Activated T-cell treated with anti-CD3 and anti-CD28 coated beads, Interleukin-2, amount 50 U/mL, for 48 hours (primary cell): Measurements from ENCODE around the gene OCRL.

Experiments used
- DNase-seq, 2 experiments: peaks; one replicate each; pipeline ENCODE4 v3.0.0-alpha.2; 2020

OCRL gene

DNA sequence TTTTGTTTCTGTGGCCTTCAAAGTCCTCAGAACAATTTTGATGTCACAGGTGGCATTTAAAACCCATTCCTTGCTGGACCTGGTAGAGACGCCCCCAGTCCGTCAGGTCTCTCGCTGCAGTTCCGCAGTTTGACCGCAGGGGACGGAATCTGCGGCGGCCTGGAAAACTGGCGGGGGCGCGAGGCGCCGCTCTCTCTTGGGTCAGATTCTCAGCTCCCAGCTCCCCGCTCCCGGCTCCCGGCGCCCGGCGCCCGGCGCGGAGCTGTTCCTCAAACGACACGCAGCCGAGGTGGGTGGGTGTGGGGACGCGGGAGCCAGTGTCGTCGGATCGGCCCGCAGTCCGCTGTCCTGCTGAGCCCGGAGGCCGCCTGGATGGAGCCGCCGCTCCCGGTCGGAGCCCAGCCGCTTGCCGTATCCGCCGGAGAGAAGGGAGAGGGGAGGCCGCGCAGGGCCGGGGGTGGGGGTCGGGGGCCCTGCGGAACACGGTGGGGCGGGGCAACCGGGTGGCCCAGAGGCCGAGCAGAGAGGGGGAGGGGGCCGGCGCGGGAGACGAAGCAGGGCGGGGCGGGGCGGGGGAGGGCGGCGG, at the start of gene OCRL:
Gene OCRL (plus strand): TSS at position 192 of the 586 bp plus-strand sequence. CDS start 181 bp downstream, at position 373.
- DNase-seq: peak; percentile 65 to 70

DNA sequence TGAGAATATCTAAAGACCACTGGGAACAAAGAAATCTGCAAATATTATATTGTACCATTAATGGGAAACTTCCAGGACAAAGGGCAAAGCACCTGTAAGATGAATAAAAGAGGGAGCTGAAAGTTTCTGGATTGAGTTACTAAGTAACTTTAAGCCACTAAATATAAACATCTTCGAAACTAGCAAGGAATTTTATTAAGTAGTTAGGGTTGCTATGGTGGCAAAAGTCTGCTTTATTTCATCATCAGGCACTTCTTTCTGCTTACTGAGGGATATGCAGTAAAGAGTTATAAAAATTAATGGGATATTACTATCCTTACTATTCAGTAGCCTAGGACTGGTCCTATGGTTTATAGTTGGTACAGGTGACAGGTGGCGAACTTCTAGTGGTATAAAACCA, 49.7 kb upstream of the OCRL start:
- no peak for DNase-seq

DNA sequence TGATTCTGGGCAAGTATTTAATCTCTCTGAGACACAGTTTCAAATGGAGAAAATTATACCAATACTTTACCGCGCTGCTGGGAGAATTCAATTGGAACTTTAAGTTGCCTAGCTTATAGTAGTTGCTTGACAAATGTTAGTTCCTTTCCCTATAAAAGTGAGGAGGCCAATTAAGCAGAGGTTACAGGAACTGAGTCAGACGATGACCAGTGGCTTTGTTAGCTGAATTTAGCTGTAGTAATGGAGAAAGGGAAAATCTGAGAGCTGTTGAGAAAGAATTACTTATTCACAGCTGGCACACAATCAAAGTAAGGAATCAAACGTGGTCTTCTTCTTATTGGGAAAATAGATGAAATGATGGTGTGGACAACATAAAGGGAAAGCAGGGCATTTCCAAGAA, 46.4 kb upstream of the OCRL start:
- no peak for DNase-seq

DNA sequence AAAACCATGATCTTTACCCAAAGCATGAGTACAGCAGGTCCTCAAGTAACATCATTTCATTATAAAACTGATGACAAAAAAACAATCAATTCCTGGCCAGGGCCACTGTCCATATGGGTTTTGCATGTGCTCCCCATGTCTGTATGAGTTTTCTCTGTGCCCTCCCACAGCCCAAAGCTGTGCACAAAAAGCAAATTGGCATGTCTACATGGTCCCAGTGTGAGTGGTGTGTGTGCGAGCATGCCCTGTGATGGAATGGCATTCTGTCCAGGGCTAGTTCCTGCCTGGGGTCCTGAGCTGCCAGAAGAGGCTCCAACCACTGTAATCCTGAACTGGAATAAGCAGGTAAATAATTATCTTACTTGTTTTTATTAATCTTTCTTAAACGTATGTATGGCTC, 45.2 kb upstream of the OCRL start:
- DNase-seq: no peak

DNA sequence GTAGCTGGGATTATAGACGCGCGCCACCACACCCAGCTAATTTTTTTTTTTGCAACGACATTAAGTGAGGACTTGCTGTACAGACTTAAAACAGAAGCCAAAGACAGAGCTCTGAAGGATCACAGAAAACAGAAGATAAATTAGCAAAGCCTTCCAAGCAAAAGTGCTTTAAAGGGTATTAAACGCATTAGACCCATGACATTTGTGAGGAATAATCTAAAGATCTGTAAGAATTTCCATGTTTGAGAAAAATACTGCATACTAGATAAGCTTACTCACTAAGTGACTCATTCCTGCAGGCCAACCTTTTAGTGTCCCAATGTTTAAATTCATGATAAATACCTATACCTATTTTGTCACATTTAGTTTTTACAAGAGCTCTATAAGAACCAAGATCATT, 44.2 kb upstream of the OCRL start:
- no peak for DNase-seq

DNA sequence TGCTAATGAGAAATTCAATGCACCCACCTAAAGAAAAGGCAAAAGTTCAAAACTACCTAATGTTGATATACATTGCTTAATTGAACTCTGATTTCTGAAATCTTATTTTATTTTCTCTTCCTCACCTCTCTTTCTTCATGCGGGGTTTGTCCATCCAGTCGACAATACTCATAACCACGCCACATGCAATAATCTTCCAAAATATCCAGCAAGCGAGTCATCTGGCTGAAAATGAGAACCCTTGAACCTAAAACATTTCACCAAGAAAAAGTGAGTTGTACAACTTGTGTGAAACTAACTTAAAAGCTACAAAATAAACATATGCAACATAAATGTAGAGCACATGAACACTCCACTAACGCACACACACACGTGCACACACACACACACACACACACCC, 43.4 kb upstream of the OCRL start:
- DNase-seq: no peak

DNA sequence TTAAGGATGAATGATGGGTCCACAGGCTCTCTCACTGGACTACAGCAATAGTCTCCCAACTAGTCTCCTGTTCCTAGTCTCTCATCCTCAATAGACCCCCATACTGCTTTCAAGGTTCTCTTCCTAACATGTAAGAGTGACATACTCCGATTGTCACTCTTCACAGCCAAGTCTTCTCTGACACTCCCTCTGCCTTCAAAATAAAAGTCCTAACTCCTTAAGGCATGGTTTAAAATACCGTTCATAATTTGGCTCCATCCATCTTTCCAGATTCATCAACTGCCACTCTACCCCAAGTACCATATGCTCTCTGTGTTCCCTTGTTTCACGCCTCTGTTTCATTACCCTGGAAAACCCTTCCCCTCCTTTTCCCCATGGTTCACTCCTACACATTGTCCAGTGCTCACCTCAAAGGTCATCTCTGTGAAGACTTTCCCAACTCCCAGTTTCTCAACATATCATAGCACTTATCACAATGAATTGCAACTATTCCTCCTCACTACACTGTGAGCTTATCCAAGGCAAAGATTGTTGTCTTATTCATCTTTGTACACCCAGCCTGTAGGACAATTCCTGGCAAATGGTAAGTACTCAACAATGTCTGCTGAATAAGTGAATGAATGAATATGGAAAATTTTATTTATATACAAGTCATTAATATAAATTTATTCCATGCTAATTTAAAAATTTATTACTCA, 42.8 kb upstream of the OCRL start:
- no peak for DNase-seq

DNA sequence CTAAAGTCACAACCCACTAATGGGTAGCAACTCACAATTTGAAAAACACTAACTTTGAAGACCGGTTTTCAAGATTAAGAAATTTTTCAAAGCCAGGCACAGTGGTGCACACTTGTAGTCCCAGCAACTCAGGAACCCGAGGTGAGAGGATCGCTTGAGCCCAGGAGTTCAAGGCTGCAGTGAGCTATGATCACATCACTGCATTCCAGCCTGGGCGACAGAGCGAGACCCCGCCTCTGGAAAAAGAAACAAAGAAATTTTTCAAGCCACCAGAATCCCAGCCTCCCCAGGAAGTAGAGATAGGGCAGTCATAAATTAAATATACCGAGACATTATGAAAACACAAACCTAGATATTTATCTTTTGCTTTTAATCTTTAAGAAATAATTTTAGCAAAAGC, 29.7 kb upstream of the OCRL start:
- DNase-seq: no peak

DNA sequence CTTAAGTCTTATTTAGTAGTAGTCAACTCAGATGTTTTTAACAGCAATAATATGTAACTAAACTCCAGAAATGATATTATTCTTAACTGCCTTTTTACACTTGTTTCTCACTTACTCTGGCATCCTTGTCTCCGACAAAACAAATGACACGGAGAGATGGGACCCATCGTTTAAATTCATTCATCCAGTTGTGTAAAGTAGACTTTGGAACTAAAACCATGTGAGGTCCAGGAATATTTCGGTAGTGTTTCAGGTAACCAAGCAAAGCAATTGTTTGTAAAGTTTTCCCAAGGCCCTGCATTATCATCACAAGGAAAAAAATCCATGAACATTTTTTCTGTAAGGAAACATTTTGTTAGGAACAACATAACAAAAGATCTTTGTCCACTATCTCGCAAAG, 28.4 kb upstream of the OCRL start:
- no peak for DNase-seq

DNA sequence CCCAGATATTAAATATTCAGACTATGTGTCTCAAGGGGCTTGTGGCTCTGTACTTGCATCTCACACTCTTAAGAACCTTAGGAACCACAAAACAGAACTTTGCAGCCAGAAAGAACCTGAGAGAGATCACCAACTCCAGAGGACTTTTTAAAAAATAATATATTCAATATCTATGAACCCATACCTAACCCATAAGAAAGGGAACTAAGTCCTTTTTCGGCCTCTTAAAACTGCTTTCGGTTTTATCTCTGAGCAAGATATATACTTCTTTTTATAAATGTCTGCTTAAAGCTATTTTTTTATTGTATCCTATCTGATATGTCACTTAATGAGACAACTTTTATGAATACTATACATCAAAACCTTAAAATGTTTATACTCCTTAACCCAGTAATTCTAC, 27.6 kb upstream of the OCRL start:
- DNase-seq: no peak

DNA sequence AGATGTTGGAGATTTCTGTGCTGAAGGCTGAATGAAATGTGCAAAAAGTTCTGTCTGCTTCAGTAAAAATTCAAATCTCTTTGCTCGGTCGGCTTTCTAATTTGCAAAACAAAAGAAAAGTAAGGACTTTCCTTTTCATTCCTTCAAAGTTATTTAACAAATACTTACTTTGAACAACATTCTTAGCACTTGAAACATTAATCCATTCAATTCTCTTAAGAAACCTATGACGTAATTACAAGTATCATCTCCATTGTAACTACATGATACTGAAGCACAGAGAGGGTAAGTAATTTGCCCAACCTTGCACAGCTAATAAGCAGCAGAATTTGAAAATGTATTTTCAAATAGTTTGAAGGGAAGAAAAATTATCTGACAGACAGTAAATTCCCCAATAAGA, 23.7 kb upstream of the OCRL start:
- DNase-seq: no peak

DNA sequence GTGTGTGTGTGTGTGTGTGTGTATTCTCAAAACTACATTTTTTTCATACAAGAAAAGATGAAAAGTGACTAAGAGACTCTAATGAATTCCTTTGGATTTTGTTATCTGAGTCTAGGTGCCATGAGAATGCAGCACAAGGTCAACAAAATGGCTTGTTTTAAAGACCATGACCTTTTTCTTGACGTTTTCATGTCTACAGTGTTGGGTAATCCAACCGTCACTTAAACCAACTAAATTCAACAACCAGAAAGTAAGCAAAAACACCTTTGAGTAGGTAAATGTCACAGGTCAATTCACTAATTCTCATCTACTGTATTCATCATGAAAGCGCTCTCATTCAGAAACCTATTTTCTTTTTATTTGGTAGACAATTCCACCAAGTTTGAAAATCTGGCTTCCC, 19.9 kb upstream of the OCRL start:
- DNase-seq: no peak

DNA sequence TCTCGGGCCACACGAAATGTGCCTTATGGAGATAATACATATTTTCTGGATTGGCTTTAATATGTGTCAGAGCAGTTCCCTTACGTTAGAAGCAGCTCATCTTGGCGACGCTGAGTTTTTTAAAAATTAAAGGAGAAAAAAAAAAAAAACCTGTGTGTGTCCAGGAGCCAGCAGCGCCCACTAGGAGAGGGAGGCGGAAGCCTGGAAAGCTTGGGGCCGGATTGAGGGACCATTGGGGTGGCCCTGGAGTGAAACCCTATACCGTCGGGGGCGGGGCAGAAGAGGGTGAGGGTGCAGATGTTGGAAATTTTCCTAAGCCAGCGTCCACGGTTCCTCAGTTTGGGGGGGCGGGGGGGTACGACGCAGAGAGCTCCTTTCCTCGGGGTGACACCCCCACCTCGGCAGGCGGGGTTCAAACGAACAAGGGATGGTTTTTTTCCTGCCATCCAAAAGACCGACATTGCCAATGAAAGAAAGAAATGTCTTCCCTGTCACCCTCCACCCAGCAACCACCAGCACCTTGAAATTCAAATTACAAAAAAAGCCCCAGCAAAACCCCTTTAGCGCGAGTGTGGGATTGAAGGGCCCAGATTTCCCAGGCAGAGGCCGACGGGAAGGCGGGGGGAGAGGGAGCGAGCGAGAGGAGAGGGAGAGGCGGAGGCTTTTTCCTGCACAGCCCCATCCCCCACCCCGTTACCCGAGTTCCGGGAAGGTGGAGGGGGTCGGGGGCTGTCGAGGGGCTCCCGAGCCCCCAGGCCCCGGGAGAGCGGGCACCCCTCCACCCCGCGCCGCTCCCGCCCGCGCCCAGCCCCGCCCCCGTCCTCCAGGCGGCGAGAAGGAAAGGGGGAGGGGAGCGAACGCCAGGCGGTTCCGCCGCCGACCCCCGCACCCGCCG, 17.6 kb upstream of the OCRL start:
- DNase-seq: peak in 1 of 2 experiments; percentile 17

DNA sequence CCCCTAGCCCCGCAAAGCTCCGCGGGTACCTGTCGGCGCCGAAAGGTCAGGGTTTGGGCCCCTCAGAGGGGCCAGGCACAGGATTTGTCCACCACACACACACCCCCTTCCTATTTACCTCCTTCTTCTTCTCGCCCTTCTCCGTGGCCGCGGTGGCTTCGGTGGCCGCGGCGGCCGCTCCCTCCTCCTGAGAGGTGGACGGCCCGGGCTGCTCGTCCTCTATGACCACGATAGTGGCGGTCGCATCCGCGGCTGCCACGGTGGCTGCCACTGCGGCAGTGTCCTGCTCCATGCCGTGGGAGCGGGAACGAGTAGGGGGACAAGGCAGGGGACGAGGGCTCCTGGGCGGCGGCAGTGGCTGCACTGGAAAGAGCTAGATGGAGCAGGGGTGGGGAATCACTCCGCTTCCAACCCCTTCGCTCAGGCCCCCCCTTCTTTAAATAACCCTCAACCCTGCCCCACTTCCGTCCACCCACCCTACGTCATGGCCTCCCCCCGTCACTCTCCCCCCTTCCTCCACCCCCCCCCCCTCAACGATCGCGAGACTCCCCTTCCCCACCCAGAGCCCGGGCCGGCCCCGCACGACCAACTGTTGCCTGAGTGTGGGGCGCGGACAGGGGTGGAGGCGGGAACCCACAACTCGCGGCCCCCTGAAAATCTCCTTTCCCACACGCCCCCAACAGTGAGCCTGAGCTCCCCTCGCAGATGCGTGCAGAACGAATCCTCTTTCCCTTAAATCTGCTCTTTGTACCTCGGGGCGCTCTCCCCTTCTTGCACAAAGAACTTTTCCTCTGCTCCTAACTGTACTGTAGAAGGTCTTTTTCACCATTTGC, 16.8 kb upstream of the OCRL start, which contains the start of gene SMARCA1:
Gene SMARCA1 (minus strand): TSS at position 412 of the 833 bp plus-strand sequence. CDS start 120 bp downstream, at position 292.
- peak in 1 of 2 experiments; percentile 19 for DNase-seq

DNA sequence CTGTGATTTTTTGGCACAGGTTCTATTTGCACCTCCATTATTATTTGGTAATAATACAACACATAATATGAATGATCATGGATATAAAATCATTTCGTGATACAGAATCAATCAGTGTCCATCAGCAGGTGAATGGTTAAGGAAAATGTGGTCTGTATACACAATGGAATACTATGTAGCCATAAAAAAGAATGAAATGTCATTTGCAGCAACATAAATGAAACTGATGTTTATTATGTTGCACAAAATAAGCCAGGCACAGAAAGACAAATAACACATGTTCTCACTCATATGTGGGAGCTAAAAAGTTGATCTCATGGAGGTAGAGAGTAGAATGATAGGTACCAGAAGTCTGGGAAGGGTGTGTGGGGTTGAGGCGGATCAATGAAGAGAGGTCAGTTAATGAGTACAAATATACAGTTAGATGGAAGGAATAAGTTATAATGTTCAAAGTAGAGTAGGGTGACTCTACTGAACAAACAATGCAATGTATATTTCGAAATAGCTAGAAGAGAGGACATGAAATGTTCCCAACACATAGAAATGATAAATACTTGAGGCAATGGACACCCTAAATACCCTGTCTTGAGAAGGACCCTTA, 15.7 kb upstream of the OCRL start:
- DNase-seq: no peak

DNA sequence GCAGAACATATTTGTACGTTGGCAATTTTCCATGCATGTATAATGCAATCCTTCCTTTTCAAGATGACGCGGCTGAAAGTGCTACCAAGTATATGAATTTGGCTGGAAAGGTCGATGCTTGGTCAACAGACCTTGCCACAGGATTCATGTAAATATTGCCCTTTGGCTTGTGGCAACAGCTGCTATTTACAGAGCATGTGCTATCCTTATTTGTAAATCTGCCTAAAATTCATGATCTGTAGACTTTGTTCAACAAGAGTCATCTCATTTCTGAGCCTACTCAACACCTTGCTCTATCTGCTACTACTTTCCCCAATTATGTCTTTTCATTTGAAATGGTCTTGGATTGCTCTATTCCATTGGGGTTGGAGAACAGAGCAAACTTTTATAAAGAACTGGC, 14.9 kb upstream of the OCRL start:
- DNase-seq: no peak

DNA sequence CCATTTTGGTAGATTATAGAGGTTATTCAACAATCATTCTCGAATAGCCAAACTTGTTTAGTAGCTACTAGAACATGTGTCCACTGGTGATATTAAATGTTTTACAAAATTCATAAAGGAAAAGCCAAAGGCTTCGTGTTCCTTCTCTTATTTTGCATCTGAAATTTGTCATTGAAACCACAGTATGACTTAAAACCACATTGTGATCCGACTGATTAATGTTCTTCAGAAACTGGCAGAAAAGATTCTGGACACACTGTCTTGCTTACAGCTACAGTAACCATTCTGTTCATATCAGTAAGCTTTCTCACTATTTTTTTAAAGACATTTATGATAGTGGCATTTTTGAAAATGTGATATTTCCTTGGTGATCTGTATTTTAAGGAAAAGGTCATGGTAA, 14.2 kb upstream of the OCRL start:
- no peak for DNase-seq

DNA sequence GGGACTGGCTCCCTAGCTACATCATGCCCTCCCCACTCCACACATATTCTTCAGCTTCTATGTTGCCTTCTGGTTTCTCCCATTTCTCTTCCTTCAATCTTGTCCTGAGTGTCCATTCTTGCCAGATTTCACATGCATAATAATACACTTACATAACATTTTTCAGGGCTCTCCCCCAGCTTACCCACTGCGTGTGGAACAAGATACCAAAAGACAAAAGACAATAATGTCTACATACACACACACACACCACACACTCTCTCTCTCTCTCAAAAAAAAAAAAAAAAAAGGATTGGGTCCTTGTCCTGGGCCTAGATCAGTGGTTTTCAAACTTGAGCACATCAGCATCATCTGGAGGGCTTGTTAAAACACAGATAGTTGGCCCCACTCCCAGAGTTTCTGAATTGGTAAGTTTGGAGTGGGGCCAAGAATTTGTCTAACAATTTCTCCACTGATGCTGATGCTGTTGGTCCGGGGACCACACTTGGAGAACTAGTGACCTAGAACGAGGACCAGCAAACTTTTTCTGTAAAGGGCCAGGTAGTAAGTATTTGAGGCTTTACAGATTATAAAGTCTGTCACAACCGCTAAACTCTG, 10.3 kb upstream of the OCRL start:
- DNase-seq: no peak

DNA sequence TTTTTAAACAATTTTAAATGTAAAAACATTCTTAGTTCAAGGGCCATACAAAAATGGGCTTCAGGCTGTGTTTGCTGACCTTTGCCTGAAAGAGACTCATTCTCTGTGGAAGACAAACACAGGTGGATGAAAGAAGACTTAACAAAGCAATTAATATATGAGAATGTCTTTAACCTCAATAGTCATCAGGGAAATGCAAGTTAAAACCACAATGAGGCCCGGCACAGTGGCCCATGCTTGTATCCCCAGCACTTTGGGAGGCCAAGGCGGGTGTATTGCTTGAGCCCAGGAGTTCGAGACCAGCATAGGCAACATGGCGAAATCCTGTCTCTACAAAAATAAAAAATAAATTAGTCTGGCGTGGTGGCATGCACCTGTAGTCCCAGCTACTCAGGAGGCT, 9.6 kb upstream of the OCRL start:
- no peak for DNase-seq

DNA sequence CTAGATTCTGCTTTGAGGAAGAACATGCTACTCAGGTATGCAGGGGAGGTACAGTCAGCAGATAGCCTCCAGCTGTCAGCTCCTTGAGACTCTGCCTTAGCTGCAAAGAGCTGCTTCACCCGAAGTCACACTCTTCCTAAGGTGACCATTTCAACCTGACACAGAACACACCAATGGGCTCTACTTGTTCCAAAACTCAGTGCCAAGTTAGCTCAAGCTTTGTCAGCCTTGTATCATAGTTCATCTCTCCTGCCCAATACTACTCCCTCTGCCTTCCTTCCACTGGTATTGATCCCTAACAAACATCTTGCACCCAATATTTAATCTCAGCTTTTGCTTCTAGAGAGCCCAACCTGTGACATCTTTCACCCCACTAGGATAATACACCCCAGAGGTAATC, 8.9 kb upstream of the OCRL start:
- no peak for DNase-seq

DNA sequence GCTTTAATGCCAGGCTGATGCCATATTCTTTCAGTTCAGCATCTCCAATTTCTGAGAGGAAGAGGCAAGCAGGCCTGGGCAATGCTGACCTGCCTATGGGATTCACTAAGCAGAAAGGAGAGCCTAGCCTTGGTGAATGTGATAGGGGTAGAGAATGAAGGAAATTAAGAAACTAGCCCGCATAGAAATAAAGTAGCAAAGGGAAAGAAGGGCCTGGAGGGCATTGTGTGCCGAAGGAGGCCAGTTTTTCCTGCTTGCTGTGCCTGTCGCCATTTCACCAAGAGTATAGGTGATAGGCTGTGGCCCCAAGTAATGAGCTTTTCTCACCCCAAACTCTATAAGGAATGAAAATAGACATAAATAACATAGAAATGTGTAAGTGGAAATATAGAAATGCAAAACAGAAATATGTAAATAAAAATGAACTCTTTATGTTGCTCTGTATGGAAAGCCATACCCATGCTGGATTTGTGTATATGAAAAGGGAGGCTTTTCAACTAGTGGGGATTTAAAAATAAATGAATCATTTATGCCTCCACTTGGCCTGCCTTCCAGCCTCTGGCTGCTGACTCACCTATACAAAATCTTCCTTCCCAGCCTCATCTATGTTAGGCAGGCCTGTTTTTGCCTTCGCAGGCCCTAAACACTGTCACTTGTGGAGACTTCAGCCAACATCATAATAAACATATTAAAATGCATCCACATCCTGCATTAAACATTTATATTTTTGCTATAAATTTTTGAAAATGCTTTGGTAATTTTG, 5.1 kb upstream of the OCRL start:
- no peak for DNase-seq
